Tibial nerve (tissue), 4 donors: Measurements from ENCODE around the gene FBXW8. TPM values are rescaled to one million over a fixed set of nuclear protein-coding genes. Genes with fewer than 3 reads are reported as not detected.

Experiments
- DNase-seq, 2 donors: peaks; one replicate each; pipeline ENCODE4 v3.0.0-alpha.2; 2019; ENCODE audit warnings: low spot score in 2 of 2
- H3K27ac ChIP-seq, 4 donors: fragments of 200-600 bp; sonication (generic) in 3 of 4; one replicate each; pipeline ENCODE4 v1.5.1; 2017 to 2019; ENCODE audit warnings: mild to moderate bottlenecking in 1 of 4
- H3K27me3 ChIP-seq, 2 donors: fragments of 200-600 bp; sonication (generic) in 1 of 2; one replicate each; pipeline versions ENCODE4 v1.5.1 to v1.6.0; 2017 to 2019
- H3K36me3 ChIP-seq, 3 donors: fragments of 200-600 bp; sonication (generic); one replicate each; pipeline ENCODE4 v1.5.1; 2018 to 2019
- H3K4me1 ChIP-seq, 4 donors: fragments of 200-600 bp; sonication (generic) in 3 of 4; one replicate each; pipeline ENCODE4 v1.5.1; 2017 to 2019
- H3K4me3 ChIP-seq, 4 donors: fragments of 200-600 bp; sonication (generic) in 3 of 4; one replicate each; pipeline ENCODE4 v1.5.1; 2017 to 2019; ENCODE audit warnings: mild to moderate bottlenecking in 1 of 4, moderate library complexity in 1 of 4
- H3K9me3 ChIP-seq, 4 donors: fragments of 200-600 bp; sonication (generic) in 3 of 4; one replicate each; pipeline ENCODE4 v1.5.1; 2017 to 2019
- CTCF ChIP-seq, 5 experiments: fragments of 200-600 bp in 3 of 5; fragments of 450-650 bp in 2 of 5; sonication (generic) in 3 of 5; IDR thresholded peaks; one replicate each; pipeline ENCODE4 v1.5.1; 2016 to 2019; ENCODE audit warnings: antibody characterized with exemption in 5 of 5, mild to moderate bottlenecking in 3 of 5, moderate library complexity in 2 of 5
- EP300 ChIP-seq, 2 donors: sonication (generic); formaldehyde crosslinking; IDR thresholded peaks; one replicate each; pipeline ENCODE4 v1.6.1; 2017; ENCODE audit warnings: antibody characterized with exemption in 2 of 2, mild to moderate bottlenecking in 1 of 2
- POLR2A ChIP-seq, 2 donors: fragments of 450-650 bp; IDR thresholded peaks; one replicate each; pipeline ENCODE4 v1.6.1; 2017; ENCODE audit warnings: antibody characterized with exemption in 2 of 2, mild to moderate bottlenecking in 2 of 2, moderate library complexity in 2 of 2
- WGBS, 2 donors: methylation state at CpG; one replicate each; pipeline ENCODE4 v1.1.5; 2018; 5-methylcytosine and 5-hydroxymethylcytosine counted together
- total RNA-seq, 4 donors: library from RNA; depleted of rRNA; stranded (reverse); fragments of >200 nt; gene quantifications; one replicate each; pipeline ENCODE4 v1.1.0, GENCODE V29; 2016

Gene FBXW8
- total RNA-seq, 4 donors from 2014 or later, result 26.7 to 38.4 (median 29.0) TPM

DNA sequence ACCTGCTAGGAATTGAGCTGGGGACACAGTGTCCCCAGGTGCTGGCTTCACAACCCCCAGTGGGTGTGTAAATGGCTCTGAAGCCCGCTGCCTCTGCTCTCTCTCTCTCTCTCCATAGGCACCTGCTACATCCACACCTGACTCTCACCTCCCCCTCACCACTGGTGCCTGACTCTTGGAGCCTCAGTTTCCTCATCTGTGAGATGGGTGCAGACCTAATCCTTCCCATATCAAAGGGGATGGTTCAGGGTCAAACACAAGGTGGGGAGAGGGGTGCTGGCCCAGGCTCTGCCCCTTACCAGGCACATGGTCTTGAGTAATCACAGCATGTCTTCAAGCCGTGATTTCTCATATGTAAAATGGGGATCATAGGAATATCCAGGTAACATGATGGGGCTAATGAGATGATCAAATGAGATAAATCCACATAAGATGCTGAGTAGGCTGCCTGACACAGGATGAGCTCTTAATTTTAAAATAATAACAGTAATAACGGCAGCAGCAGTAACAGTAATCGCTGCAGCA, 150.9 kb downstream of the FBXW8 start:
- no peak for TF ChIP-seq EP300 (IDR thresholded peaks at IDR 0.05)
- no peak for TF ChIP-seq CTCF (IDR thresholded peaks at IDR 0.05)
- no peak for TF ChIP-seq POLR2A (IDR thresholded peaks at IDR 0.05)
- 79 to 99% methylated on average over 4 of the region's 4 CpGs for WGBS, 2 donors
- Histone ChIP-seq H3K36me3 (no peaks in the 10 kb centered on the region), H3K9me3 (no peaks in the 10 kb centered on the region), H3K4me3 (no peak overlapping the region), H3K4me1 (peaks cover 0 to 10% (median 0%) of the 10 kb centered on the region in 4 donors), H3K27ac (no peak overlapping the region), H3K27me3 (no peaks in the 10 kb centered on the region)
- DNase-seq, result no peak

DNA sequence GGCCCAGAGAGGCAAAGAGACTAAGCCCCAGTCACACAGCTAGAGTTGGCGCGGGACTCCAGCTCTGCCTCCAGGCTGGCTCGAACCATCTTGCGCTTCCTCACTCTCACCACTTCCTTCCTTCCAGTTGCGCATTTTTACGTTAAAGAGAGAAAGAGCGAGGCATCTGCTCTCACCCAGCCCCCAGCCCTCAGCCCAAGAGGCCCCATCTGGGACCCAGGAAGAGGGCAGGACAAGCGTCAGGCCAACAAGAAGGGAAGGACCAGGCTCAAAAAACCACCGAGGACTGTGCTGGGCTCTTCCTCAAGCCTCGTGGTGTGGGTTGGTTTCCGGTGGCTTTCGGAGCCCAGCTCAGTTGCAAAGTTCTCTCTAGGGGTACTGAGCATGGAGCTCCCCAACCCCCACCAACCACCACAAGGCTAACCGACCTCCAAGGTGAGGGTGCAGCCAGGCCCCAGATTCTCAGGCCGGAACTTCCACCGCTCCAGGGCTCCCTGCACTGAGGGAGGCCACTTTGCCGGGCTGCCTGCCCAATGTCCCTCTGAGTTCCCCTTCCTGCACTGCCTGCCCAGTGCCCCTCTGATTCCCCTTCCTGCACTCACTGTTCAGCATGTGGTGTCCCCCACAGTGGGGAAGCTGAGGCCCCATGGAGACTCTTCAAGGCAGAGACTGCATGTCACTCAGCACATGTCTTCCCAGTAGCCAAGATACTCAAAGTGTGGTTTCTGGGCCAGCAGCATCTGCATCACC, 152.6 kb downstream of the FBXW8 start:
- TF ChIP-seq EP300 (IDR thresholded peaks at IDR 0.05), result no peak
- no peak for TF ChIP-seq CTCF (IDR thresholded peaks at IDR 0.05)
- no peak for TF ChIP-seq POLR2A (IDR thresholded peaks at IDR 0.05)
- no peak overlapping the region for H3K4me3 ChIP-seq
- no peaks in the 10 kb centered on the region for H3K9me3 ChIP-seq
- DNase-seq, result peak in 1 of 2 donors; percentile 9
- WGBS, 2 donors, result 70 to 81% methylated on average over 13 to 16 of the region's 16 CpGs
- H3K27me3 ChIP-seq, result no peaks in the 10 kb centered on the region
- H3K4me1 ChIP-seq, result peaks cover 0 to 10% (median 0%) of the 10 kb centered on the region in 4 donors
- H3K36me3 ChIP-seq, result no peaks in the 10 kb centered on the region
- H3K27ac ChIP-seq, result no peak overlapping the region

- DNase-seq, result no peak
- Histone ChIP-seq H3K4me3 (no peak overlapping the region), H3K9me3 (no peaks in the 10 kb centered on the region), H3K4me1 (peaks cover 0 to 10% (median 0%) of the 10 kb centered on the region in 4 donors), H3K27ac (no peak overlapping the region), H3K27me3 (no peaks in the 10 kb centered on the region), H3K36me3 (no peaks in the 10 kb centered on the region)
- WGBS, 2 donors, result 81 to 83% methylated on average over 7 of the region's 7 CpGs
- TF ChIP-seq EP300 (IDR thresholded peaks at IDR 0.05), result no peak
- TF ChIP-seq CTCF (IDR thresholded peaks at IDR 0.05), result no peak
- TF ChIP-seq POLR2A (IDR thresholded peaks at IDR 0.05), result no peak
These were observed 153.3 kb downstream of the FBXW8 start for GRCh38 chr12:117064049-117064448.

DNA sequence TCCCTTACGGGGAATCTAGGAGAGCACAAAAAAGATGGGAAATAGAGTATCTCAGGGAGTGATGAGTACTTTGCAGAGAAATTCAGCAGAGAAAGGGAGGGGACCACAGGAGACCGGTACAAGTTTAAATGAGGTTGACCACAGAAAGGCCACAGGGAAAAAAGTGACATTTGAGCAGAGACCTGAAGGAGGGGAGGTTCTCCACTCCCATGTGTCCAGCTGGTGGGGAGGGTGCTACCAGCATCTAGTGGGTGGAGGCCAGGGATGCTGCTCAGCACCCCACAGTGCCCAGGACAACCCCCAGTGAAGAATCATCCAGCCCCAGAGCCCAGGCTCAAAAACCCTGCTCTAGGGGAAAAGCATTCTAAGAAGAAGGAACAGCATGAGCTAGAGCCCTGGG, 153.8 kb downstream of the FBXW8 start:
- WGBS, 2 donors, result 79 to 82% methylated on average over 2 of the region's 2 CpGs
- H3K4me3 ChIP-seq, result no peak overlapping the region
- H3K4me1 ChIP-seq, result peaks cover 0 to 10% (median 0%) of the 10 kb centered on the region in 4 donors
- no peaks in the 10 kb centered on the region for H3K27me3 ChIP-seq
- no peak for TF ChIP-seq POLR2A (IDR thresholded peaks at IDR 0.05)
- no peak for TF ChIP-seq EP300 (IDR thresholded peaks at IDR 0.05)
- no peak for TF ChIP-seq CTCF (IDR thresholded peaks at IDR 0.05)
- DNase-seq, result no peak
- no peaks in the 10 kb centered on the region for H3K9me3 ChIP-seq
- H3K36me3 ChIP-seq, result no peaks in the 10 kb centered on the region
- no peak overlapping the region for H3K27ac ChIP-seq

GRCh38 chr12:117067016-117067415, 156.3 kb downstream of the FBXW8 start:
- no peak for DNase-seq
- H3K27me3 ChIP-seq, result no peaks in the 10 kb centered on the region
- 74 to 80% methylated on average over 10 of the region's 10 CpGs for WGBS, 2 donors
- H3K4me1 ChIP-seq, result peaks cover 0 to 10% (median 0%) of the 10 kb centered on the region in 4 donors
- H3K27ac ChIP-seq, result no peak overlapping the region
- no peaks in the 10 kb centered on the region for H3K9me3 ChIP-seq
- no peaks in the 10 kb centered on the region for H3K36me3 ChIP-seq
- no peak overlapping the region for H3K4me3 ChIP-seq
- no peak for TF ChIP-seq EP300 (IDR thresholded peaks at IDR 0.05)
- TF ChIP-seq POLR2A (IDR thresholded peaks at IDR 0.05), result no peak
- no peak for TF ChIP-seq CTCF (IDR thresholded peaks at IDR 0.05)
